AG04450 (cell line): ENCODE measurements around the gene ZEB2. TPM values are rescaled to one million over a fixed set of nuclear protein-coding genes. Genes with fewer than 3 reads are reported as not detected.

Experiments
- CTCF ChIA-PET: fragments of 300-600, 350-600 bp; formaldehyde crosslinking; extraction: SDS; loops from one replicate; lab custom pipeline; 2022; ENCODE audit warnings: antibody characterized with exemption, inconsistent platforms; lab: Charles Lee
- POLR2A ChIA-PET: fragments of 350-600 bp; formaldehyde crosslinking; extraction: SDS; loops from one replicate; lab custom pipeline; 2021; ENCODE audit warnings: antibody characterized with exemption, inconsistent platforms; lab: Yijun Ruan, JAX
- DNase-seq: peaks from one replicate; pipeline ENCODE4 v3.0.0-alpha.2; 2011; ENCODE audit warnings: low read depth, low spot score
- H3K27ac ChIP-seq: one replicate; pipeline ENCODE4 v1.5.1; 2012; ENCODE audit warnings: low read depth, low read length, control low read depth
- H3K27me3 ChIP-seq: one replicate; pipeline ENCODE4 v1.6.0; 2012; ENCODE audit warnings: low read length; ENCODE audit not compliant: control insufficient read depth, insufficient read depth
- H3K4me3 ChIP-seq: 2 replicates; pipeline ENCODE4 v1.5.1; 2011; ENCODE audit warnings: mild to moderate bottlenecking, low read depth, low read length, control low read depth
- H3K9me3 ChIP-seq: 2 replicates; pipeline ENCODE4 v1.5.1; 2012; ENCODE audit warnings: low read length; ENCODE audit not compliant: control insufficient read depth, insufficient read depth
- CTCF ChIP-seq: IDR thresholded peaks from 2 replicates; pipeline ENCODE4 v1.5.1; 2011; ENCODE audit warnings: low read depth, low read length, control low read depth, inconsistent platforms
- polyA plus RNA-seq: library from polyadenylated mRNA; depleted of rRNA; stranded (reverse); fragments of >200 nt; gene quantifications from 2 replicates; pipeline ENCODE4 v1.2.3, GENCODE V29; 2011

ZEB2 gene
- polyA plus RNA-seq, 1 experiment: 41.7 TPM

- H3K27me3 ChIP-seq: no peaks in the 10 kb centered on the region
- ChIA-PET POLR2A (no interaction called here), CTCF (interaction anchor here (1.4 kb wide), 1 partner anchor 1241 kb away, joined by 3 read pairs; no protein-coding TSS in a partner anchor)
- H3K4me3 ChIP-seq: no peak overlapping the region; the same call in 1 of the 2 replicates
- no peaks in the 10 kb centered on the region for H3K9me3 ChIP-seq
- H3K27ac ChIP-seq: no peak overlapping the region
- DNase-seq: no peak
- 0 out of 2 replicates have a peak, but pooled peaks have one; percentile 20 for TF ChIP-seq CTCF
These were observed 8.0 kb downstream of the ZEB2 start for GRCh38 chr2:144511937-144512336.

- DNase-seq: no peak
- POLR2A ChIA-PET: interaction anchor here (0.7 kb wide), 1 partner anchor 1029 kb away, joined by 5 read pairs; no protein-coding TSS in a partner anchor
- Histone ChIP-seq H3K27me3 (no peaks in the 10 kb centered on the region), H3K27ac (no peak overlapping the region), H3K4me3 (no peak overlapping the region), H3K9me3 (no peaks in the 10 kb centered on the region)
- TF ChIP-seq CTCF: no peak
- CTCF ChIA-PET: interaction anchor here (1.4 kb wide), 1 partner anchor 1241 kb away, joined by 3 read pairs; no protein-coding TSS in a partner anchor
These were observed 8.6 kb downstream of the ZEB2 start for GRCh38 chr2:144511226-144511810.

GRCh38 chr2:144510294-144510991 lies 9.5 kb downstream of the ZEB2 start:
- ChIA-PET POLR2A (interaction anchor here (0.7 kb wide), 2 partner anchors 436 to 1030 kb away, joined by 3 to 5 read pairs; no protein-coding TSS in a partner anchor), CTCF (interaction anchor here (0.8 to 1.4 kb wide), 2 partner anchors 26 to 1242 kb away, joined by 3 read pairs; no protein-coding TSS in a partner anchor)
- DNase-seq: peak; percentile 49
- no peaks in the 10 kb centered on the region for H3K27me3 ChIP-seq
- peak overlapping the region; percentile 42 for H3K27ac ChIP-seq
- H3K4me3 ChIP-seq: peak overlapping the region; percentile 27
- no peak for TF ChIP-seq CTCF
- no peaks in the 10 kb centered on the region for H3K9me3 ChIP-seq

- Histone ChIP-seq H3K4me3 (no peak overlapping the region), H3K27ac (no peak overlapping the region), H3K27me3 (no peaks in the 10 kb centered on the region), H3K9me3 (no peaks in the 10 kb centered on the region)
- POLR2A ChIA-PET: interaction anchor here (0.7 kb wide), 1 partner anchor 436 kb away, joined by 3 read pairs; no protein-coding TSS in a partner anchor
- no peak for DNase-seq
- no peak for TF ChIP-seq CTCF
- CTCF ChIA-PET: interaction anchor here (0.8 kb wide), 1 partner anchor 25 kb away, joined by 3 read pairs; no protein-coding TSS in a partner anchor
These were observed 10.1 kb downstream of the ZEB2 start for GRCh38 chr2:144509879-144510221.
